Endodermal cell (in vitro differentiated cells): ENCODE data around the gene IL17RA. TPM values are rescaled to one million over a fixed set of nuclear protein-coding genes. Genes with fewer than 3 reads are reported as not detected.

Source experiments
- DNase-seq: peaks from one replicate; pipeline ENCODE4 v3.0.0-alpha.2; 2017
- H3K27ac ChIP-seq: 2 replicates; pipeline ENCODE4 v1.5.1; 2013; ENCODE audit warnings: mild to moderate bottlenecking, low read depth, low read length, moderate library complexity
- H3K27me3 ChIP-seq: 2 replicates; pipeline ENCODE4 v1.6.1; 2013; ENCODE audit warnings: mild to moderate bottlenecking, low read length, moderate library complexity; ENCODE audit not compliant: insufficient read depth, control insufficient read depth, poor library complexity, severe bottlenecking
- H3K36me3 ChIP-seq: 2 replicates; pipeline ENCODE4 v1.7.0; 2013; ENCODE audit warnings: mild to moderate bottlenecking, low read length, moderate library complexity; ENCODE audit not compliant: control insufficient read depth, insufficient read depth
- H3K4me1 ChIP-seq: one replicate; pipeline ENCODE4 v1.7.0; 2013; ENCODE audit warnings: low read length; ENCODE audit not compliant: control insufficient read depth, insufficient read depth
- H3K4me3 ChIP-seq: 2 replicates; pipeline ENCODE4 v1.5.1; 2013; ENCODE audit warnings: mild to moderate bottlenecking, low read length, moderate library complexity
- H3K9ac ChIP-seq: 2 replicates; pipeline ENCODE4 v1.6.1; 2013; ENCODE audit warnings: mild to moderate bottlenecking, low read length, moderate library complexity; ENCODE audit not compliant: poor library complexity, severe bottlenecking; ENCODE audit errors: extremely low read depth
- H3K9me3 ChIP-seq: 2 replicates; pipeline ENCODE4 v1.6.1; 2013; ENCODE audit warnings: mild to moderate bottlenecking, low read length, moderate library complexity; ENCODE audit not compliant: control insufficient read depth
- H3K27ac Mint-ChIP-seq: 2 replicates; pipeline ENCODE4 v1.8.0; 2020; ENCODE audit warnings: mixed read lengths
- H3K27me3 Mint-ChIP-seq: 2 replicates; pipeline ENCODE4 v1.8.0; 2021; ENCODE audit warnings: mild to moderate bottlenecking, mixed read lengths; ENCODE audit not compliant: insufficient read depth
- H3K36me3 Mint-ChIP-seq: 2 replicates; pipeline ENCODE4 v1.8.0; 2020; ENCODE audit warnings: low read depth, mixed read lengths
- H3K4me1 Mint-ChIP-seq: 2 replicates; pipeline ENCODE4 v1.8.0; 2020; ENCODE audit warnings: mixed read lengths
- H3K4me3 Mint-ChIP-seq: 2 replicates; pipeline ENCODE4 v1.8.0; 2020; ENCODE audit warnings: mild to moderate bottlenecking, moderate library complexity, mixed read lengths
- H3K9me3 Mint-ChIP-seq: 2 replicates; pipeline ENCODE4 v1.8.0; 2020; ENCODE audit warnings: mild to moderate bottlenecking, mixed read lengths
- WGBS, 2 experiments: methylation state at CpG; one replicate each; pipeline versions ENCODE4 v1.1.5 to v1.1.7; 2013; ENCODE audit warnings: missing lambda C conversion rate in 2 of 2, mixed read lengths in 1 of 2; ENCODE audit not compliant: insufficient coverage in 1 of 2, insufficient read length in 1 of 2; 5-methylcytosine and 5-hydroxymethylcytosine counted together
- total RNA-seq, 2 donors: library from RNA; stranded (reverse); fragmentation: NEBNext Ultra II Directional in 1 of 2; extraction: Animal tissue kit (Norgen Biotek cat#: 25700) in 1 of 2; gene quantifications; 2 replicates in 1 of 2; 3 replicates in 1 of 2; pipeline ENCODE4 v1.2.1, GENCODE V29; 2021
- TF ChIP-seq, protein P1 (sequence below): fragments of 200-600 bp; sonication (generic); conservative IDR thresholded peaks from 2 replicates; pipeline ENCODE4 v1.5.0; 2021; ENCODE audit warnings: antibody characterized with exemption, mild to moderate bottlenecking

Gene IL17RA
- total RNA-seq, 2 donors from 2014 or later: 14.8 to 16.0 TPM

DNA sequence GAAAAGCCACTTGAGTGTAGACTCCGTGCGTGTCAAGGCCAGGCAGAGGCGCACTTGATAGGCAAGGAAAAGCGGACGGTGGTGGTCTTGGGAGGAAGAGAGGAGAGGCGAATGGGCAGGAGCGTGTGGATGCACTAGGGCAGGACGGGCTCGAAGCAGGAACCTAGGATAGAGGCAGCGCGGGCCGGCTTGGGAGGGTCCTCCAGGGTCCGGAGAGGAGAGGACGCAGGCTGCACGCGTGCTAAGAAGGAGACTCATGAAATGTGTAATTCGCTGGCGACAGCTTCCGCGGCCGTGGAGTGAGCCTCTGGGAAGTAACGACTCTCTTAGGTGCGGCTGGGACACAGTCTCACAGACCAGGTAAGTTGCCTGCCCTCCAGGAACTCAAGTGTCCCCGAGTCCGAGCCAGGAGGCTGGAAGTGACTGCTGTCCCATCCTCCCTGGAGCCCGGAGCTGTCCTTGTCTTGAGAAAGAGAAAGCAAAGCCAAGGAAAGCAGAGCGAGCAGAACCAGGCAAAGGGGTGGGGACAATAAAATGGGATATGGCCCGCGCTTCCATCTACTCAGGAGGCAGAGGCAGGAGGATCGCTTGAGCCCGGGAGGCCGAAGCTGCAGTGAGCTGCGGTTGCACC is 874 bp upstream of the IL17RA start:
- no peak overlapping the region for H3K27ac ChIP-seq
- Mint-ChIP-seq H3K27me3 (peaks cover 18% of the 10 kb centered on the region), H3K4me3 (peak overlapping the region; percentile 65), H3K27ac (no peak overlapping the region), H3K9me3 (no peaks in the 10 kb centered on the region), H3K4me1 (peaks cover 4% of the 10 kb centered on the region), H3K36me3 (no peaks in the 10 kb centered on the region)
- H3K27me3 ChIP-seq: no peaks in the 10 kb centered on the region
- H3K9me3 ChIP-seq: no peaks in the 10 kb centered on the region
- H3K36me3 ChIP-seq: peaks cover 8% of the 10 kb centered on the region
- no peak overlapping the region for H3K4me3 ChIP-seq
- WGBS, 2 experiments: 91 to 93% methylated on average over 28 to 33 of the region's 33 CpGs
- no peak for DNase-seq
- TF ChIP-seq, protein P1, sequence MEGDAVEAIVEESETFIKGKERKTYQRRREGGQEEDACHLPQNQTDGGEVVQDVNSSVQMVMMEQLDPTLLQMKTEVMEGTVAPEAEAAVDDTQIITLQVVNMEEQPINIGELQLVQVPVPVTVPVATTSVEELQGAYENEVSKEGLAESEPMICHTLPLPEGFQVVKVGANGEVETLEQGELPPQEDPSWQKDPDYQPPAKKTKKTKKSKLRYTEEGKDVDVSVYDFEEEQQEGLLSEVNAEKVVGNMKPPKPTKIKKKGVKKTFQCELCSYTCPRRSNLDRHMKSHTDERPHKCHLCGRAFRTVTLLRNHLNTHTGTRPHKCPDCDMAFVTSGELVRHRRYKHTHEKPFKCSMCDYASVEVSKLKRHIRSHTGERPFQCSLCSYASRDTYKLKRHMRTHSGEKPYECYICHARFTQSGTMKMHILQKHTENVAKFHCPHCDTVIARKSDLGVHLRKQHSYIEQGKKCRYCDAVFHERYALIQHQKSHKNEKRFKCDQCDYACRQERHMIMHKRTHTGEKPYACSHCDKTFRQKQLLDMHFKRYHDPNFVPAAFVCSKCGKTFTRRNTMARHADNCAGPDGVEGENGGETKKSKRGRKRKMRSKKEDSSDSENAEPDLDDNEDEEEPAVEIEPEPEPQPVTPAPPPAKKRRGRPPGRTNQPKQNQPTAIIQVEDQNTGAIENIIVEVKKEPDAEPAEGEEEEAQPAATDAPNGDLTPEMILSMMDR: no peak
- no peak overlapping the region for H3K9ac ChIP-seq
- peaks cover 3% of the 10 kb centered on the region for H3K4me1 ChIP-seq

DNA sequence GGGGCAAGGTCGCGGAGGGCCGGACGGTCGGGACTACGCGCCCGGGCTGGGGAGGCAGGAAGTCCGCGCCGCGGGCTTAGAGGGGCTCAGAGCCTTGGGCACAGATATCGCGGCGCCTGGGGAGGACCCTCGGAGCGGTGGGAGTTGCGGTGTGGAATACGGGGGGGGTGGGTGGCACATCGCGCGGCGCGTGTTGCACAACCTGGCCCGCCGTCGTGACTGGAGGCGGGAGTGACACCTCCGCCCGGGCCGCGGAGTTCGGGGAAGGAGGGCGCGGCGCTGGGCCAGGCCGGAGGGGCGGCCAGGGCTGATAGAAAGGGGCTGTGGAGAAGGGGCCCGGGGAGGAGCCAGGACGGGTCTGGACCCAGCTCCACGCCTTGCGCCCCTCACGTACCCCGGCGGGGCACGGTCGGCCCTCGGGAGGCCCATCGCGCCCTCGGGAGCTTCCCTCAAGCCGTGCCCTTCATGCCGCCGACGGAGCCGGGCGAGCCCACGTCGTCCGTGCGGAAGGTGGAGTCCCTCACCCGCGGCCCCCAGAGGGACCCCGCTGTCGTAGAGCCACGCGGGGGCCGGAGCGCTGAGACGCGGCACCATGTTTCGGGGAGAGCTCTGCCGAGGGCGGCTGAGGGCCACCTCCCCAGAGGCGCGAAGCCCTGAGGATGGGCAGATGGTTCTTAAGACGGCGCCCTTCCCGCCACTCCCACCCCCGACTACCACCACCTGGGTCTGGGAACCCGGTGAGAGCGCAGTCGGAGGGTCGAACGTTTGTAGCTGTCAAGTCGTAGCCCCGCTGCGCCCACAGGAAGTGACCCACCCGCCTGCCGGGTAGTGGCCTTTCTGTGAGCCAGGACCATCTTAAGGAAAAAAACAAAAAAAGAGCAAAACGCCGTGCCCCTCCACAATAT is 729 bp downstream of the IL17RA start:
- Histone ChIP-seq H3K4me1 (peaks cover 3% of the 10 kb centered on the region), H3K4me3 (peak overlapping the region; percentile 78), H3K36me3 (peaks cover 8% of the 10 kb centered on the region), H3K27me3 (no peaks in the 10 kb centered on the region), H3K27ac (no peak overlapping the region), H3K9me3 (no peaks in the 10 kb centered on the region), H3K9ac (peak overlapping the region; percentile 49)
- H3K4me3 Mint-ChIP-seq: peak overlapping the region; percentile 65
- 3 to 4% methylated on average over 18 to 92 of the region's 92 CpGs for WGBS, 2 experiments
- TF ChIP-seq, protein P1: no peak
- DNase-seq: peak; percentile 62
- peaks cover 10% of the 10 kb centered on the region for H3K4me1 Mint-ChIP-seq
- no peaks in the 10 kb centered on the region for H3K9me3 Mint-ChIP-seq
- no peak overlapping the region for H3K27ac Mint-ChIP-seq
- H3K27me3 Mint-ChIP-seq: peaks cover 18% of the 10 kb centered on the region
- H3K36me3 Mint-ChIP-seq: no peaks in the 10 kb centered on the region

DNA sequence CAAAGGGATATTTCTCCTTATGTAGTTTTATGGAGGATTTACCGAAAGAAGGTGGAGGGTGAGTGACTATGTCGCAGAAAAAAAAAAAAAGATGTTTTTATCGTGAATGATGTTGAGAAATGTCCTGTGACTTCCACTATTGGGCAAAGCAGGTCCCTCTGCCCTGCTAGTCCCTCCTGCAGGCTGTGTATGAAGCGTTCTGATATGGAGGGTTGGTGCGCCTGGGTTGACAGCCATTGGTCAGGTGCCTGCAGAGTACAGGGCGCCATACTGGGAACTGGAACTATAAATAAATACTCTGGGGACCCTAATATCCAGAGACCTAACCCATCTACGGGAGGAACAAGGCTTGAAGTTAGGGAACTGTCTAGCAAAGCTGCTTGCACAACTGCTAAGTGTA is 1.5 kb downstream of the IL17RA start:
- Mint-ChIP-seq H3K4me3 (peak overlapping the region; percentile 65), H3K4me1 (peaks cover 10% of the 10 kb centered on the region), H3K36me3 (no peaks in the 10 kb centered on the region), H3K27ac (no peak overlapping the region), H3K27me3 (peaks cover 18% of the 10 kb centered on the region), H3K9me3 (no peaks in the 10 kb centered on the region)
- H3K27ac ChIP-seq: no peak overlapping the region
- H3K4me3 ChIP-seq: peak overlapping the region; percentile 78
- H3K36me3 ChIP-seq: peaks cover 14% of the 10 kb centered on the region
- peak; percentile 41 for DNase-seq
- 86 to 92% methylated on average over 6 to 7 of the region's 7 CpGs for WGBS, 2 experiments
- H3K9ac ChIP-seq: no peak overlapping the region
- TF ChIP-seq, protein P1: no peak
- H3K27me3 ChIP-seq: no peaks in the 10 kb centered on the region
- peaks cover 3% of the 10 kb centered on the region for H3K4me1 ChIP-seq
- H3K9me3 ChIP-seq: no peaks in the 10 kb centered on the region
